Peyer's patch (tissue), 4 donors: ENCODE results near the gene TMEM242. TPM values are rescaled to one million over a fixed set of nuclear protein-coding genes. Genes with fewer than 3 reads are reported as not detected.

Experiments
- DNase-seq, 3 donors: peaks; one replicate each; pipeline ENCODE4 v3.0.0-alpha.2; 2017 to 2019
- H3K27ac ChIP-seq, 4 donors: fragments of 200-600 bp; sonication (generic); one replicate each; pipeline ENCODE4 v1.5.1; 2016 to 2019
- H3K27me3 ChIP-seq, 2 donors: fragments of 200-600 bp; sonication (generic); one replicate each; pipeline ENCODE4 v1.5.1; 2019
- H3K36me3 ChIP-seq, 3 donors: fragments of 200-600 bp; sonication (generic); one replicate each; pipeline ENCODE4 v1.5.1; 2016 to 2019
- H3K4me1 ChIP-seq, 4 donors: fragments of 200-600 bp; sonication (generic); one replicate each; pipeline ENCODE4 v1.5.1; 2016 to 2019
- H3K4me3 ChIP-seq, 4 donors: fragments of 200-600 bp; sonication (generic); 1 replicate in 3 of 4; 2 replicates in 1 of 4; pipeline ENCODE4 v1.5.1; 2016 to 2019; ENCODE audit warnings: mild to moderate bottlenecking in 1 of 4
- H3K9me3 ChIP-seq, 4 donors: fragments of 200-600 bp; sonication (generic); one replicate each; pipeline ENCODE4 v1.5.1; 2016 to 2019; ENCODE audit warnings: mild to moderate bottlenecking in 1 of 4
- CTCF ChIP-seq, 6 experiments: fragments of 450-650 bp in 4 of 6; fragments of 200-600 bp in 2 of 6; sonication (generic) in 1 of 6; IDR thresholded peaks; one replicate each; pipeline ENCODE4 v1.5.1; 2017 to 2019; ENCODE audit warnings: antibody characterized with exemption in 6 of 6, mild to moderate bottlenecking in 3 of 6, moderate library complexity in 1 of 6
- POLR2A ChIP-seq, 2 donors: fragments of 450-650 bp; IDR thresholded peaks; one replicate each; pipeline ENCODE4 v1.5.1; 2017; ENCODE audit warnings: antibody characterized with exemption in 2 of 2, mild to moderate bottlenecking in 2 of 2, moderate library complexity in 2 of 2
- total RNA-seq, 4 donors: library from RNA; depleted of rRNA; stranded (reverse); fragments of >200 nt; gene quantifications; one replicate each; pipeline ENCODE4 v1.1.0, GENCODE V29; 2016

Gene TMEM242
- total RNA-seq, 4 donors from 2014 or later, result 3.3 to 9.4 (median 4.9) TPM

- no peak for TF ChIP-seq CTCF (IDR thresholded peaks at IDR 0.05)
- no peak for TF ChIP-seq POLR2A (IDR thresholded peaks at IDR 0.05)
- Histone ChIP-seq H3K9me3 (no peaks in the 10 kb centered on the region), H3K27ac (no peak overlapping the region), H3K4me1 (no peaks in the 10 kb centered on the region), H3K4me3 (no peak overlapping the region), H3K36me3 (no peaks in the 10 kb centered on the region), H3K27me3 (no peaks in the 10 kb centered on the region)
- peak in 2 of 3 donors; percentile 15 to 31 for DNase-seq
Observed at GRCh38 chr6:157260735-157261410, 62.4 kb downstream of the TMEM242 start.

- no peaks in the 10 kb centered on the region for H3K36me3 ChIP-seq
- H3K4me3 ChIP-seq, result no peak overlapping the region
- no peaks in the 10 kb centered on the region for H3K4me1 ChIP-seq
- no peaks in the 10 kb centered on the region for H3K9me3 ChIP-seq
- no peak overlapping the region for H3K27ac ChIP-seq
- TF ChIP-seq CTCF (IDR thresholded peaks at IDR 0.05) (no peak), POLR2A (IDR thresholded peaks at IDR 0.05) (no peak)
- no peak for DNase-seq
- no peaks in the 10 kb centered on the region for H3K27me3 ChIP-seq
Observed at GRCh38 chr6:157259443-157259842, 63.9 kb downstream of the TMEM242 start.

GRCh38 chr6:157258878-157259277 lies 64.4 kb downstream of the TMEM242 start:
- Histone ChIP-seq H3K4me1 (no peaks in the 10 kb centered on the region), H3K27me3 (no peaks in the 10 kb centered on the region), H3K9me3 (no peaks in the 10 kb centered on the region), H3K4me3 (no peak overlapping the region), H3K36me3 (no peaks in the 10 kb centered on the region), H3K27ac (no peak overlapping the region)
- peak in 2 of 3 donors; percentile 31 to 56 for DNase-seq
- TF ChIP-seq CTCF (IDR thresholded peaks at IDR 0.05) (no peak), POLR2A (IDR thresholded peaks at IDR 0.05) (no peak)

GRCh38 chr6:157255079-157255478 lies 68.2 kb downstream of the TMEM242 start:
- TF ChIP-seq POLR2A (IDR thresholded peaks at IDR 0.05) (no peak), CTCF (IDR thresholded peaks at IDR 0.05) (no peak)
- no peaks in the 10 kb centered on the region for H3K4me1 ChIP-seq
- no peak overlapping the region for H3K4me3 ChIP-seq
- H3K27ac ChIP-seq, result no peak overlapping the region
- H3K9me3 ChIP-seq, result no peaks in the 10 kb centered on the region
- peak in 1 of 3 donors; percentile 32 for DNase-seq
- no peaks in the 10 kb centered on the region for H3K36me3 ChIP-seq
- no peaks in the 10 kb centered on the region for H3K27me3 ChIP-seq

GRCh38 chr6:157254538-157254937 lies 68.8 kb downstream of the TMEM242 start:
- H3K4me3 ChIP-seq, result no peak overlapping the region
- no peaks in the 10 kb centered on the region for H3K4me1 ChIP-seq
- no peak overlapping the region for H3K27ac ChIP-seq
- H3K36me3 ChIP-seq, result no peaks in the 10 kb centered on the region
- H3K27me3 ChIP-seq, result no peaks in the 10 kb centered on the region
- TF ChIP-seq CTCF (IDR thresholded peaks at IDR 0.05) (no peak), POLR2A (IDR thresholded peaks at IDR 0.05) (no peak)
- H3K9me3 ChIP-seq, result no peaks in the 10 kb centered on the region
- no peak for DNase-seq
